Measurements from ENCODE around the gene BMP2. TPM values are rescaled to one million over a fixed set of nuclear protein-coding genes. Genes with fewer than 3 reads are reported as not detected.

The BMP2 gene
- total RNA-seq, 1 donor from 2014 or later = 10.5 TPM

- no peak for TF ChIP-seq CTCF (IDR thresholded peaks at IDR 0.05; ENCODE audit: unreplicated experiment)
- H3K4me3 Mint-ChIP-seq = peak overlapping the region; percentile 71
- no peak overlapping the region for H3K27ac Mint-ChIP-seq
- peaks cover 36% of the 10 kb centered on the region for H3K27me3 Mint-ChIP-seq (ENCODE audit: low read depth)
- H3K9me3 Mint-ChIP-seq = no peaks in the 10 kb centered on the region
- peak; percentile 21 to 41 for DNase-seq (ENCODE audit: low spot score in 2 of 2, unreplicated experiment in 2 of 2)
- peaks cover 23% of the 10 kb centered on the region for H3K4me1 Mint-ChIP-seq
- H3K36me3 Mint-ChIP-seq = no peaks in the 10 kb centered on the region
Measured at GRCh38 chr20:6768228-6769140, 998 bp downstream of the BMP2 start.

- peak overlapping the region; percentile 71 for H3K4me3 Mint-ChIP-seq
- peak; percentile 37 to 61 for DNase-seq (ENCODE audit: low spot score in 2 of 2, unreplicated experiment in 2 of 2)
- H3K36me3 Mint-ChIP-seq = no peaks in the 10 kb centered on the region
- H3K27ac Mint-ChIP-seq = peak overlapping the region; percentile 61
- H3K4me1 Mint-ChIP-seq = peaks cover 23% of the 10 kb centered on the region
- H3K9me3 Mint-ChIP-seq = no peaks in the 10 kb centered on the region
- no peak for TF ChIP-seq CTCF (IDR thresholded peaks at IDR 0.05; ENCODE audit: unreplicated experiment)
- H3K27me3 Mint-ChIP-seq (ENCODE audit: low read depth) = peaks cover 36% of the 10 kb centered on the region
Measured at GRCh38 chr20:6769903-6770785, 2.7 kb downstream of the BMP2 start.

GRCh38 chr20:6770786-6771100, 3.3 kb downstream of the BMP2 start:
- TF ChIP-seq CTCF (IDR thresholded peaks at IDR 0.05; ENCODE audit: unreplicated experiment) = no peak
- no peaks in the 10 kb centered on the region for H3K36me3 Mint-ChIP-seq
- peaks cover 23% of the 10 kb centered on the region for H3K4me1 Mint-ChIP-seq
- peak overlapping the region; percentile 71 for H3K4me3 Mint-ChIP-seq
- H3K27me3 Mint-ChIP-seq (ENCODE audit: low read depth) = peaks cover 36% of the 10 kb centered on the region
- no peaks in the 10 kb centered on the region for H3K9me3 Mint-ChIP-seq
- peak overlapping the region; percentile 61 for H3K27ac Mint-ChIP-seq
- DNase-seq (ENCODE audit: low spot score in 2 of 2, unreplicated experiment in 2 of 2) = no peak

GRCh38 chr20:6780433-6781190, 13.1 kb downstream of the BMP2 start:
- DNase-seq (ENCODE audit: low spot score in 2 of 2, unreplicated experiment in 2 of 2) = no peak
- Mint-ChIP-seq H3K27me3 (ENCODE audit: low read depth) (no peaks in the 10 kb centered on the region), H3K9me3 (no peaks in the 10 kb centered on the region), H3K36me3 (peaks cover 10% of the 10 kb centered on the region), H3K27ac (no peak overlapping the region), H3K4me3 (no peak overlapping the region), H3K4me1 (peaks cover 27% of the 10 kb centered on the region)
- TF ChIP-seq CTCF (IDR thresholded peaks at IDR 0.05; ENCODE audit: unreplicated experiment) = no peak

GRCh38 chr20:6783752-6784151, 16.3 kb downstream of the BMP2 start:
- H3K27me3 Mint-ChIP-seq (ENCODE audit: low read depth) = no peaks in the 10 kb centered on the region
- no peak for DNase-seq (ENCODE audit: low spot score in 2 of 2, unreplicated experiment in 2 of 2)
- no peak for TF ChIP-seq CTCF (IDR thresholded peaks at IDR 0.05; ENCODE audit: unreplicated experiment)
- no peaks in the 10 kb centered on the region for H3K9me3 Mint-ChIP-seq
- peaks cover 1% of the 10 kb centered on the region for H3K36me3 Mint-ChIP-seq
- H3K27ac Mint-ChIP-seq = no peak overlapping the region
- H3K4me3 Mint-ChIP-seq = no peak overlapping the region
- H3K4me1 Mint-ChIP-seq = peaks cover 19% of the 10 kb centered on the region

Data from mesothelial cell of epicardium (in vitro differentiated cells).